HG03432 (cell line): ENCODE measurements around the gene KRTAP9-9.
"Not testable (repeated sequence)": the region's sequence is repeated elsewhere in the genome, so short reads cannot be mapped to it uniquely, and the experiment has no call there.

ENCODE experiments used
- ATAC-seq: cut with Tn5 transposase; IDR thresholded peaks from one replicate; pipeline ENCODE4 v1.9.1; 2021; ENCODE audit warnings: mild to moderate bottlenecking, moderate library complexity; ENCODE audit not compliant: unreplicated experiment

The KRTAP9-9 gene

GRCh38 chr17:41255381-41256290 is at the start of gene KRTAP9-9:
Gene KRTAP9-9, plus strand, starts transcription at chr17:41255384.
- ATAC-seq = not testable (repeated sequence)

- no peak for ATAC-seq
Observed at GRCh38 chr17:41211845-41212466, 43.2 kb upstream of the KRTAP9-9 start.

- ATAC-seq = no peak
Observed at GRCh38 chr17:41212524-41213169, 42.5 kb upstream of the KRTAP9-9 start.

DNA sequence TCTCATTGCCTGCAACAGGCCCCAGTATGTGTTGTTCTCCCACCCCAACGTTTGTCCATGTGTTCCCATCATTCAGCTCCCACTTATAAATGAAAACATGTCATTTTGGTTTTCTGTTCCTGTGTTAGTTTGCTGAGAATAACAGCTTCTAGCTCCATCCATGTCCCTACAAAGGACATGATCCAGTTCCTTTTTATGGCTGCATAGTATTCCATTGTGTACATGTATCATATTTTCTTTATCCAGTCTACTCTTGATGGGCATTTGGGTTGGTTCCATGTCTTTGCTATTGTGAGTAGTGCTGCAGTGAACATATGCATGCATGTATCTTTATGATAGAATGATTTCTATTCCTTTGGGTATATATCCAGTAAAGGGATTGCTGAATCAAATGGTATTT is 39.5 kb upstream of the KRTAP9-9 start:
- ATAC-seq = no peak

DNA sequence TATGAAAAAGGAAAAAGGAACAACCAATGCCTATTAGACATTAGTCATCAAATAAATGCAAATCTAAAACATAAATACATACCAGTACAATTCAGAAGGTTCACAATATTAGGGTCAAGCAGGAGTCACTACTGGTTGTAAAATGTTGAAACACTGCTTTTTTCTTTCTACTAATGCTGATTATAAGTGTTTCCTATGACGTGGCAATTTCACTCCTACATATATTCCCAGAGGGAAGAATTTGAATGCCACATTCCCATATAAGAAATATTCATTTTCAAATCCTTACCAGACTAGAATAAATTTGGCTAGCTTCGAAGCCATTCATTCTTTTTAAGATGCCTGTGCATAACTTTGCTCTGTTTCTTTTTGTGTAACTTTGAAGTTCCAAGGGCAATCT is 31.4 kb upstream of the KRTAP9-9 start:
- no peak for ATAC-seq

DNA sequence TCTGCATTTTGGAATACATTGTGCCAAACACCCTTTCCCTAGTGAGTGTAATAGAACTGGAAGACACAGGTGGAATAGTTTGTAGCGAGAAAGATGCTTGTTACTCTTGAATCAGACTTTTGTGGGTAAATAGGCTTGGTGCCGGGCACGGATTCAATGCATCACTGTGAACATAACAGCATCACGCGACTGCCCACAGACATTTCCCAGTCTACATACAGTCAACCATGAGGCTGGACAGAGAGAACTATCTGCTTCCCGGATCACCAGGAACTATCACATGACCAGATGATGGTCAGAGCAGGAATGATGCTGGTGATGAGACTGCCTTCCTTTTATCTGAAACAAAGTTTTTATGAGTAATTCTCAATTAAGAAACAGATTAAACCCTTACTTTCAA is 29.1 kb upstream of the KRTAP9-9 start:
- no peak for ATAC-seq

GRCh38 chr17:41226598-41227095 is 28.5 kb upstream of the KRTAP9-9 start, which contains the start of gene KRTAP9-2:
Gene KRTAP9-2, plus strand, starts transcription at chr17:41226648. Its CDS starts 7 bp downstream, at chr17:41226655.
- not testable (repeated sequence) for ATAC-seq

- no peak for ATAC-seq
Observed at GRCh38 chr17:41230094-41230493, 25.1 kb upstream of the KRTAP9-9 start.

GRCh38 chr17:41231731-41232130 is 23.5 kb upstream of the KRTAP9-9 start:
- no peak for ATAC-seq

- not testable (repeated sequence) for ATAC-seq
Observed at GRCh38 chr17:41232399-41233105, 22.6 kb upstream of the KRTAP9-9 start, which contains the start of gene KRTAP9-3. Gene KRTAP9-3, plus strand, starts transcription at chr17:41232449. Its CDS starts 53 bp downstream, at chr17:41232502.

DNA sequence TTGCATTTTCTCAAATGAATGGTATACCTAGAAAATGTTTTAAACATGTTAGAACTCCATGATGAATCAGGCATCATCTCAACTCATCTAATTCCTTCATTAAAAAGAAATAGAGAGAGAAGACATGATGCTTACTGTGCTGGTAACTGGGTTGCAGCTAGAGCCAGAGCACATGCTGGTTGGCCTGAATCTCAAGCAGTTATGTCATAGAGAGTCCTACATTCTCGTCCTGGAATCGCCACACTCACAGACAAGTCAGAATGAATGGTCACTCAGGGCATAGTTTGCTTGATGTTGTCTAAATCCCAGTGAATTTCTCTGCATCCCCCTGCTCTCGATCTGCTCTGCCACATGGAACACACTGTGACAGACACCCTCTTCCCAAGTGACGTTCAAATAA is 18.1 kb upstream of the KRTAP9-9 start:
- not testable (repeated sequence) for ATAC-seq

- not testable (repeated sequence) for ATAC-seq
Observed at GRCh38 chr17:41237949-41238437, 17.2 kb upstream of the KRTAP9-9 start, which contains the start of gene KRTAP9-8. Gene KRTAP9-8, plus strand, starts transcription at chr17:41237999. Its CDS starts 53 bp downstream, at chr17:41238052.

- not testable (repeated sequence) for ATAC-seq
Observed at GRCh38 chr17:41246995-41247787, 8.0 kb upstream of the KRTAP9-9 start.

GRCh38 chr17:41249637-41250240 is 5.4 kb upstream of the KRTAP9-9 start, which contains the start of gene KRTAP9-4:
Gene KRTAP9-4, plus strand, starts transcription at chr17:41249687. Its CDS starts 34 bp downstream, at chr17:41249721.
- not testable (repeated sequence) for ATAC-seq

GRCh38 chr17:41251261-41251660 is 3.9 kb upstream of the KRTAP9-9 start:
- ATAC-seq = no peak

GRCh38 chr17:41254861-41255260 is 323 bp upstream of the KRTAP9-9 start:
- ATAC-seq = no peak

- ATAC-seq = no peak
Observed at GRCh38 chr17:41256291-41256685, 1.1 kb downstream of the KRTAP9-9 start.

GRCh38 chr17:41258406-41258805 is 3.2 kb downstream of the KRTAP9-9 start:
- ATAC-seq = no peak

- no peak for ATAC-seq
Observed at GRCh38 chr17:41263212-41263611, 8.0 kb downstream of the KRTAP9-9 start.
